HepG2 (cell line): ENCODE data around the gene ZFAND2A. TPM values are rescaled to one million over a fixed set of nuclear protein-coding genes. Genes with fewer than 3 reads are reported as not detected.

Experiments used
- ATAC-seq: fragments of 200-7000 bp; cut with Tn5 transposase; 3 replicates; pipeline ENCODE4 v1.9.1; 2020; ENCODE audit warnings: mild to moderate bottlenecking, moderate library complexity
- BruUV-seq: library from RNA; stranded (reverse); fragments of 400-500 nt; replicated peaks from 2 replicates; lab custom pipeline; 2021; lab: Mats Ljungman, UMichigan
- CTCF ChIA-PET: fragments of 300-600 bp; formaldehyde crosslinking; extraction: SDS; loops from one replicate; lab custom pipeline; 2021; ENCODE audit warnings: low total read pairs, inconsistent platforms, low intra/inter-chr PET ratio; lab: Yijun Ruan, JAX
- POLR2A ChIA-PET: fragments of 350-600 bp; sonication (Branson Sonifier 250); formaldehyde crosslinking; loops from one replicate; lab custom pipeline; 2020; ENCODE audit warnings: antibody characterized with exemption, inconsistent platforms; lab: Yijun Ruan, JAX
- DNase-seq: peaks from one replicate; pipeline ENCODE4 v3.0.0-alpha.2; 2015; ENCODE audit warnings: low spot score
- FAIRE-seq: peaks from 3 replicates; lab custom pipeline; 2011; peaks lifted over from hg19 to GRCh38; lab: Jason Lieb, UNC
- H2AFZ ChIP-seq: one replicate; pipeline ENCODE4 v1.6.1; 2011; ENCODE audit warnings: low read length, inconsistent platforms
- H3K27ac ChIP-seq: fragments of 300-600 bp; 3 replicates; pipeline ENCODE4 v1.8.0; 2011; ENCODE audit warnings: mixed run types, mild to moderate bottlenecking, mixed read lengths, low read length, inconsistent platforms; ENCODE audit not compliant: insufficient read depth; ENCODE audit errors: extremely low read length
- H3K27me3 ChIP-seq, 2 experiments: fragments of 200-600 bp in 1 of 2; 2 replicates in 1 of 2; 3 replicates in 1 of 2; pipeline versions ENCODE4 v1.6.0 to v1.8.0; 2011; ENCODE audit warnings: low read length in 2 of 2, mild to moderate bottlenecking in 2 of 2, moderate library complexity in 2 of 2, inconsistent platforms in 1 of 2; ENCODE audit not compliant: insufficient read depth in 2 of 2, control insufficient read depth in 1 of 2
- H3K36me3 ChIP-seq, 2 experiments: fragments of 200-600 bp in 1 of 2; replicated peaks in 1 of 2; 2 replicates in 1 of 2; 3 replicates in 1 of 2; pipeline versions ENCODE4 v1.5.1 to v1.8.0; 2011; ENCODE audit warnings: low read length in 2 of 2, inconsistent platforms in 1 of 2; ENCODE audit not compliant: insufficient read depth in 2 of 2, control insufficient read depth in 1 of 2
- H3K4me1 ChIP-seq: 2 replicates; pipeline ENCODE4 v1.5.1; 2012; ENCODE audit warnings: low read length, inconsistent platforms; ENCODE audit not compliant: insufficient read depth
- H3K4me2 ChIP-seq: 2 replicates; pipeline ENCODE4 v1.6.0; 2011; ENCODE audit warnings: low read depth, low read length, inconsistent platforms
- H3K4me3 ChIP-seq, 3 experiments: fragments of 200-600 bp in 1 of 3; sonication (generic), shearing (Covaris generic) in 1 of 3; replicated peaks in 1 of 3; 2 replicates each; pipeline ENCODE4 v1.5.1; 2011 to 2016; ENCODE audit warnings: low read length in 3 of 3, inconsistent platforms in 2 of 3, low read depth in 2 of 3, mild to moderate bottlenecking in 2 of 3, control low read depth in 1 of 3, mixed read lengths in 1 of 3; ENCODE audit not compliant: insufficient read depth in 1 of 3
- H3K79me2 ChIP-seq: one replicate; pipeline ENCODE4 v1.6.1; 2011; ENCODE audit warnings: low read length, inconsistent platforms; ENCODE audit not compliant: insufficient read depth
- H3K9ac ChIP-seq: 2 replicates; pipeline ENCODE4 v1.6.0; 2011; ENCODE audit warnings: mild to moderate bottlenecking, low read depth, low read length, inconsistent platforms; ENCODE audit not compliant: insufficient read depth
- H3K9me3 ChIP-seq: 2 replicates; pipeline ENCODE4 v1.5.1; 2012; ENCODE audit warnings: mild to moderate bottlenecking, low read length
- H4K20me1 ChIP-seq: 2 replicates; pipeline ENCODE4 v1.6.0; 2011; ENCODE audit warnings: inconsistent platforms, mild to moderate bottlenecking, low read length, moderate library complexity; ENCODE audit not compliant: insufficient read depth
- AHDC1 ChIP-seq: sonication (generic); formaldehyde crosslinking; IDR thresholded peaks from 2 replicates; pipeline ENCODE4 v1.5.1; 2020; ENCODE audit warnings: mild to moderate bottlenecking, missing genetic modification reagents, borderline replicate concordance
- KDM4B ChIP-seq: sonication (generic); formaldehyde crosslinking; IDR thresholded peaks from 2 replicates; pipeline ENCODE4 v1.4.0; 2020; ENCODE audit warnings: missing genetic modification reagents
- MIXL1 ChIP-seq: IDR thresholded peaks from 2 replicates; pipeline ENCODE4 v1.6.1; 2016
- MYC ChIP-seq: sonication (generic); formaldehyde crosslinking; IDR thresholded peaks from 2 replicates; pipeline ENCODE4 v1.9.0; 2021; ENCODE audit warnings: missing genetic modification reagents, borderline replicate concordance
- MZF1 ChIP-seq: sonication (generic); formaldehyde crosslinking; IDR thresholded peaks from 2 replicates; pipeline ENCODE4 v1.8.1; 2023; ENCODE audit warnings: mild to moderate bottlenecking, missing genetic modification reagents, borderline replicate concordance
- NR3C1 ChIP-seq: sonication (generic); formaldehyde crosslinking; IDR thresholded peaks from 2 replicates; pipeline ENCODE4 v1.4.0; 2020; ENCODE audit warnings: missing genetic modification reagents
- POLR2A ChIP-seq, 2 experiments: IDR thresholded peaks; 2 replicates each; pipeline ENCODE4 v1.6.1; 2011; ENCODE audit warnings: low read depth in 2 of 2, low read length in 2 of 2, mild to moderate bottlenecking in 1 of 2, moderate library complexity in 1 of 2; ENCODE audit not compliant: insufficient read depth in 1 of 2
- RELA ChIP-seq: sonication (generic); formaldehyde crosslinking; IDR thresholded peaks from 2 replicates; pipeline ENCODE4 v1.4.0; 2020; ENCODE audit warnings: missing genetic modification reagents
- TBX3 ChIP-seq: fragments of 450-650 bp; IDR thresholded peaks from 2 replicates; pipeline ENCODE4 v1.6.1; 2017; ENCODE audit warnings: antibody characterized with exemption, mild to moderate bottlenecking, inconsistent platforms, borderline replicate concordance
- ZNF136 ChIP-seq: sonication (generic); formaldehyde crosslinking; IDR thresholded peaks from 2 replicates; pipeline ENCODE4 v1.8.1; 2022; ENCODE audit warnings: low read depth, mild to moderate bottlenecking, moderate library complexity, missing genetic modification reagents
- ZNF350 ChIP-seq: sonication (generic); formaldehyde crosslinking; IDR thresholded peaks from 2 replicates; pipeline ENCODE4 v1.4.0; 2020; ENCODE audit warnings: mild to moderate bottlenecking, low read depth, missing genetic modification reagents, borderline replicate concordance
- ZNF678 ChIP-seq: sonication (generic); formaldehyde crosslinking; IDR thresholded peaks from 2 replicates; pipeline ENCODE4 v1.4.0; 2020; ENCODE audit warnings: mild to moderate bottlenecking, missing genetic modification reagents
- ZNF790 ChIP-seq: sonication (generic); formaldehyde crosslinking; IDR thresholded peaks from 2 replicates; pipeline ENCODE4 v1.8.0; 2022; ENCODE audit warnings: missing genetic modification reagents, mild to moderate bottlenecking, borderline replicate concordance
- ZNF891 ChIP-seq: sonication (generic); formaldehyde crosslinking; IDR thresholded peaks from 2 replicates; pipeline ENCODE4 v1.5.0; 2020; ENCODE audit warnings: mild to moderate bottlenecking, missing genetic modification reagents
- ZUFSP ChIP-seq: sonication (generic); formaldehyde crosslinking; IDR thresholded peaks from 2 replicates; pipeline ENCODE4 v1.9.0; 2021; ENCODE audit warnings: missing genetic modification reagents, mild to moderate bottlenecking, borderline replicate concordance
- WGBS: methylation state at CpG from one replicate; pipeline ENCODE4 v1.1.6; 2017; ENCODE audit warnings: low lambda C conversion rate; 5-methylcytosine and 5-hydroxymethylcytosine counted together
- in situ Hi-C: cut with HindIII; loops from 2 replicates; pipeline ENCODE4 v1.10.0; 2017; ENCODE audit warnings: low pct_unique_long_range_greater_than_20kb; ENCODE audit not compliant: extremely low pct_ligation_motif_present
- intact Hi-C: fragments of 100-400 bp; cut with micrococcal nuclease; formaldehyde crosslinking; loops from one replicate; pipeline ENCODE4 v1.10.0; 2022; ENCODE audit not compliant: unreplicated experiment
- polyA plus RNA-seq, 8 experiments: library from polyadenylated mRNA; depleted of rRNA in 3 of 8; stranded (reverse) in 7 of 8; unstranded in 1 of 8; fragments of >200 nt; fragmentation: Illumina TruSeq in 4 of 8; extraction: Trizol in 4 of 8; gene quantifications; 2 replicates each; pipeline versions ENCODE4 v1.2.1 to v1.2.3, GENCODE V29; 2011 to 2016; ENCODE audit warnings: low read depth in 4 of 8, missing spikeins in 1 of 8, mixed read lengths in 1 of 8; ENCODE audit not compliant: insufficient read depth in 1 of 8
- total RNA-seq, 5 experiments: library from RNA; depleted of rRNA; stranded (reverse); fragments of >200 nt; fragmentation: Illumina TruSeq; extraction: Trizol; gene quantifications; 2 replicates each; pipeline ENCODE4 v1.2.3, GENCODE V29; 2016; ENCODE audit warnings: low read depth in 1 of 5
- TF ChIP-seq, protein P1 (sequence below): IDR thresholded peaks from 2 replicates; pipeline ENCODE4 v1.6.1; 2016; ENCODE audit warnings: missing compliant biosample characterization, missing genetic modification reagents, borderline replicate concordance
- TF ChIP-seq, protein P2 (sequence below): sonication (generic); formaldehyde crosslinking; IDR thresholded peaks from 2 replicates; pipeline ENCODE4 v1.5.0; 2020; ENCODE audit warnings: missing genetic modification reagents

Gene ZFAND2A
- total and polyA plus RNA-seq, 2 of the 13 experiments (the other 11 are each of a cell fraction or from before 2014, with no cell fraction given) = 140 to 153 TPM

DNA sequence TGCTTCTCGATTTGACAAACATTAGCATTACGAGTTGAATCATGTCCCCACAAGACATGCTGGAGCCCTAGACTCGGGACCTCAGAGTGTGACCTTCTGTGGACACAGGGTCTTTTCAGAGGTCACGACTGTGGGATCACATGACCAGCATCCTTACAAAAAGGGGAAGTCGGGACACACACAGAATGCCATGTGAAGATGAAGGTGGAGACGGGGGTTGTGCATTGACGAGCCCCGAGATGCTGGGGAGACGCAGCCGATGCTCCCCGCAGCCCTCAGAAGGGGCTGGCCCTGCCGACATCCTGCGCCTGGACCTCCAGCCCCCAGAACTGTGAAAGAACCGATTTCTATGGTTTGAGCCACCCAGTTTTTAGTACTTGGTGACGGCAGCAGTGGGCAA, 7.5 kb downstream of the ZFAND2A start:
- in situ Hi-C loops (no loop called here), intact Hi-C loops (no loop called here)
- Histone ChIP-seq H3K4me1 (peaks cover 40% of the 10 kb centered on the region), H3K4me3 (no peak overlapping the region), H2AFZ (no peak overlapping the region), H3K27me3 (no peaks in the 10 kb centered on the region), H3K27ac (no peak overlapping the region), H3K9ac (no peak overlapping the region), H3K36me3 (peaks cover 39 to 57% of the 10 kb centered on the region in 2 experiments), H3K4me2 (no peak overlapping the region), H3K79me2 (peaks cover 18% of the 10 kb centered on the region), H3K9me3 (no peaks in the 10 kb centered on the region), H4K20me1 (no peaks in the 10 kb centered on the region)
- ATAC-seq = no peak
- POLR2A ChIA-PET = interaction anchor here (1.2 kb wide), 1 partner anchor 14 kb away, joined by 5 read pairs; no protein-coding TSS in a partner anchor
- CTCF ChIA-PET = no interaction called here
- WGBS = 96% methylated on average over 14 of the region's 15 CpGs
- no peak for DNase-seq
- no TSS peak for BruUV-seq
- no peak for FAIRE-seq
- TF ChIP-seq, protein P1, sequence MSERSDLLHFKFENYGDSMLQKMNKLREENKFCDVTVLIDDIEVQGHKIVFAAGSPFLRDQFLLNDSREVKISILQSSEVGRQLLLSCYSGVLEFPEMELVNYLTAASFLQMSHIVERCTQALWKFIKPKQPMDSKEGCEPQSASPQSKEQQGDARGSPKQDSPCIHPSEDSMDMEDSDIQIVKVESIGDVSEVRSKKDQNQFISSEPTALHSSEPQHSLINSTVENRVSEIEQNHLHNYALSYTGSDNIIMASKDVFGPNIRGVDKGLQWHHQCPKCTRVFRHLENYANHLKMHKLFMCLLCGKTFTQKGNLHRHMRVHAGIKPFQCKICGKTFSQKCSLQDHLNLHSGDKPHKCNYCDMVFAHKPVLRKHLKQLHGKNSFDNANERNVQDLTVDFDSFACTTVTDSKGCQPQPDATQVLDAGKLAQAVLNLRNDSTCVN (CRISPR knock-in tag) = no peak
- TF ChIP-seq MZF1 (CRISPR knock-in tag) = no peak
- TF ChIP-seq NR3C1 (CRISPR knock-in tag) = no peak
- no peak for TF ChIP-seq MYC
- no peak for TF ChIP-seq ZNF790 (CRISPR knock-in tag)
- no peak for TF ChIP-seq ZNF678 (CRISPR knock-in tag)
- TF ChIP-seq ZNF136 = no peak
- TF ChIP-seq ZNF891 (CRISPR knock-in tag) = no peak
- TF ChIP-seq ZUFSP (CRISPR knock-in tag) = no peak
- TF ChIP-seq AHDC1 (CRISPR knock-in tag) = no peak
- peak in 1 of 2 experiments; percentile 3; a peak in 2 of 4 replicates for TF ChIP-seq POLR2A (IDR thresholded peaks at IDR 0.05; ENCODE audit: insufficient read depth in 1 of 2, low read depth in 2 of 2, low read length in 2 of 2)
- no peak for TF ChIP-seq KDM4B (CRISPR knock-in tag)
- TF ChIP-seq MIXL1 (CRISPR knock-in tag) = no peak
- TF ChIP-seq, protein P2, sequence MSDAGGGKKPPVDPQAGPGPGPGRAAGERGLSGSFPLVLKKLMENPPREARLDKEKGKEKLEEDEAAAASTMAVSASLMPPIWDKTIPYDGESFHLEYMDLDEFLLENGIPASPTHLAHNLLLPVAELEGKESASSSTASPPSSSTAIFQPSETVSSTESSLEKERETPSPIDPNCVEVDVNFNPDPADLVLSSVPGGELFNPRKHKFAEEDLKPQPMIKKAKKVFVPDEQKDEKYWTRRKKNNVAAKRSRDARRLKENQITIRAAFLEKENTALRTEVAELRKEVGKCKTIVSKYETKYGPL (CRISPR knock-in tag) = no peak
- TF ChIP-seq TBX3 = no peak
- no peak for TF ChIP-seq RELA
- TF ChIP-seq ZNF350 (CRISPR knock-in tag) = no peak
